Neural cell (in vitro differentiated cells): Measurements from ENCODE around the gene ANXA10.

Experiments used
- EP300 ChIP-seq: fragments of 450-650 bp; conservative IDR thresholded peaks from 2 replicates; pipeline ENCODE4 v1.6.1; 2014; ENCODE audit warnings: antibody characterized with exemption, mild to moderate bottlenecking, moderate library complexity; ENCODE audit not compliant: poor library complexity, severe bottlenecking
- EZH2 ChIP-seq: fragments of 200-600, 300-800 bp; shearing (Covaris generic), sonication (generic); IDR thresholded peaks from 2 replicates; pipeline ENCODE4 v1.6.1; 2014; ENCODE audit warnings: antibody characterized with exemption, low read length, borderline replicate concordance, mild to moderate bottlenecking; ENCODE audit not compliant: insufficient read depth, poor library complexity, severe bottlenecking
- POLR2AphosphoS5 ChIP-seq: IDR thresholded peaks from 2 replicates; pipeline ENCODE4 v1.6.1; 2012
- RAD21 ChIP-seq: fragments of 450-650 bp; conservative IDR thresholded peaks from 2 replicates; pipeline ENCODE4 v1.6.1; 2014; ENCODE audit warnings: antibody characterized with exemption, mild to moderate bottlenecking, moderate library complexity
- TAF1 ChIP-seq: IDR thresholded peaks from 2 replicates; pipeline ENCODE4 v1.6.1; 2012; ENCODE audit warnings: low read depth
- TF ChIP-seq, protein P1 (sequence below): fragments of 450-650 bp; IDR thresholded peaks from 2 replicates; pipeline ENCODE4 v1.5.1; 2014; ENCODE audit warnings: antibody characterized with exemption, mild to moderate bottlenecking, moderate library complexity; ENCODE audit not compliant: poor library complexity, severe bottlenecking

DNA sequence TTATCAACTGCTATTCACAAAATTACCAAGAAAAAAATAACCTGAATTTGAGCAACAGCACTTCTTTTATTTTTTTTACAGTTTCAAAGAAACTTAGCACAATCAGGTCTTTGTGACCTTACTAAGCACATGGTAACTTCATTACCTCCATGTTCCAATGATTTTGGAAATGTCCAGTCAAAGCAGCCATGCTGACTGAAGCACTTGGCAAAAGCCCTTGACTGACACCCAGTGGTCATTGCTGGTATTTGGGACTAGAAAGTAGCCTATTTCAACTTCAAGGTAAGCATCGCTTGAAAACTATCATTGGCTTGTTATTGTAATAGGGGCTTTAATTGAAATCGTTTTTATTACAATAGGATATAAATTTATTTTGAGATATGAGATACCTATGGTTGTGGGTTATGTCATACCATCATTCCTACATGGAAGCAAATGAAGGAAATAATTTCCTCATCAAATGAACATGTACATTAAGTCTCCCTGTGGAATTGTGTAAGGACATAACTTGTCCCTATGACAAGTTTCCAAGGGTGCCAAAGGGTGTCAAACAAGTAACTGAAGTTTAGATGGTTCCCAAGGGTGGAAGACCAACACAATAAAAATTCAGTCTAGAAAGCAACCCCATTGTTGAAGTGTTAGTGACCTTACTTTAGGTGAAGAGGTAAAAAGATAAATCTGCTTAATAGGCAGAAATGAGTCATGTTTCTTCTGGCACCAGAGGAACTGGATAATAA, 15.2 kb upstream of the ANXA10 start:
- no peak for TF ChIP-seq POLR2AphosphoS5
- TF ChIP-seq, protein P1, sequence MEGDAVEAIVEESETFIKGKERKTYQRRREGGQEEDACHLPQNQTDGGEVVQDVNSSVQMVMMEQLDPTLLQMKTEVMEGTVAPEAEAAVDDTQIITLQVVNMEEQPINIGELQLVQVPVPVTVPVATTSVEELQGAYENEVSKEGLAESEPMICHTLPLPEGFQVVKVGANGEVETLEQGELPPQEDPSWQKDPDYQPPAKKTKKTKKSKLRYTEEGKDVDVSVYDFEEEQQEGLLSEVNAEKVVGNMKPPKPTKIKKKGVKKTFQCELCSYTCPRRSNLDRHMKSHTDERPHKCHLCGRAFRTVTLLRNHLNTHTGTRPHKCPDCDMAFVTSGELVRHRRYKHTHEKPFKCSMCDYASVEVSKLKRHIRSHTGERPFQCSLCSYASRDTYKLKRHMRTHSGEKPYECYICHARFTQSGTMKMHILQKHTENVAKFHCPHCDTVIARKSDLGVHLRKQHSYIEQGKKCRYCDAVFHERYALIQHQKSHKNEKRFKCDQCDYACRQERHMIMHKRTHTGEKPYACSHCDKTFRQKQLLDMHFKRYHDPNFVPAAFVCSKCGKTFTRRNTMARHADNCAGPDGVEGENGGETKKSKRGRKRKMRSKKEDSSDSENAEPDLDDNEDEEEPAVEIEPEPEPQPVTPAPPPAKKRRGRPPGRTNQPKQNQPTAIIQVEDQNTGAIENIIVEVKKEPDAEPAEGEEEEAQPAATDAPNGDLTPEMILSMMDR = peak; percentile 90
- no peak for TF ChIP-seq EZH2
- TF ChIP-seq EP300 = no peak
- peak; percentile 92 for TF ChIP-seq RAD21
- no peak for TF ChIP-seq TAF1
